CD4-positive, alpha-beta T cell (primary cell): ENCODE measurements around the gene EIF4A3. TPM values are rescaled to one million over a fixed set of nuclear protein-coding genes. Genes with fewer than 3 reads are reported as not detected.

Source experiments
- ATAC-seq: fragments of 200-7000 bp; cut with Tn5 transposase; one replicate; pipeline ENCODE4 v1.10.0; 2022; ENCODE audit warnings: mild to moderate bottlenecking; ENCODE audit not compliant: poor library complexity
- CTCF ChIA-PET: fragments of 350-600 bp; sonication (Branson Sonifier 250); formaldehyde crosslinking; loops from one replicate; lab custom pipeline; 2021; ENCODE audit warnings: antibody characterized with exemption, inconsistent platforms; lab: Charles Lee
- POLR2A ChIA-PET: fragments of 350-600 bp; sonication (Branson Sonifier 250); formaldehyde crosslinking; loops from one replicate; lab custom pipeline; 2021; ENCODE audit warnings: antibody characterized with exemption, inconsistent platforms; lab: Charles Lee
- DNase-seq, 14 experiments: peaks; one replicate each; pipeline ENCODE4 v3.0.0-alpha.2; 2013 to 2020; ENCODE audit warnings: mixed read lengths in 2 of 14
- H3K27ac ChIP-seq, 2 donors: one replicate each; pipeline versions ENCODE4 v1.5.1 to v1.7.0; 2013; ENCODE audit warnings: low read length in 2 of 2, low read depth in 1 of 2, mild to moderate bottlenecking in 1 of 2
- H3K27me3 ChIP-seq, 2 experiments: 1 replicate in 1 of 2; 2 replicates in 1 of 2; pipeline versions ENCODE4 v1.6.1 to v1.7.0; 2013; ENCODE audit warnings: low read length in 2 of 2, control low read depth in 1 of 2, mild to moderate bottlenecking in 1 of 2, moderate library complexity in 1 of 2; ENCODE audit not compliant: insufficient read depth in 2 of 2, control insufficient read depth in 1 of 2
- H3K36me3 ChIP-seq: one replicate; pipeline ENCODE4 v1.6.1; 2013; ENCODE audit warnings: low read length, control low read depth; ENCODE audit not compliant: insufficient read depth
- H3K4me1 ChIP-seq: one replicate; pipeline ENCODE4 v1.6.1; 2013; ENCODE audit warnings: low read length, control low read depth; ENCODE audit not compliant: insufficient read depth
- H3K4me3 ChIP-seq: one replicate; pipeline ENCODE4 v1.5.1; 2013; ENCODE audit warnings: mild to moderate bottlenecking, low read length, moderate library complexity
- H3K9me3 ChIP-seq, 2 experiments: 1 replicate in 1 of 2; 2 replicates in 1 of 2; pipeline versions ENCODE4 v1.6.1 to v1.7.0; 2013; ENCODE audit warnings: low read length in 2 of 2, mild to moderate bottlenecking in 2 of 2, control low read depth in 1 of 2, moderate library complexity in 1 of 2; ENCODE audit not compliant: control insufficient read depth in 1 of 2, insufficient read depth in 1 of 2
- H3K27ac Mint-ChIP-seq: one replicate; pipeline ENCODE4 v1.8.0; 2020; ENCODE audit warnings: mixed read lengths
- H3K27me3 Mint-ChIP-seq: one replicate; pipeline ENCODE4 v1.8.0; 2021; ENCODE audit warnings: mixed read lengths
- H3K36me3 Mint-ChIP-seq: one replicate; pipeline ENCODE4 v1.8.0; 2021; ENCODE audit warnings: low read depth, mixed read lengths
- H3K4me1 Mint-ChIP-seq: one replicate; pipeline ENCODE4 v1.8.0; 2021; ENCODE audit warnings: low read depth, mixed read lengths
- H3K4me3 Mint-ChIP-seq: one replicate; pipeline ENCODE4 v1.8.0; 2020; ENCODE audit warnings: mild to moderate bottlenecking, mixed read lengths
- H3K9me3 Mint-ChIP-seq: one replicate; pipeline ENCODE4 v1.8.0; 2020; ENCODE audit warnings: mixed read lengths
- intact Hi-C, 2 experiments: fragments of 100-400 bp; cut with DNase I in 1 of 2; cut with micrococcal nuclease in 1 of 2; formaldehyde crosslinking; loops; one replicate each; pipeline versions ENCODE4 v1.15.1 to v1.9.0; 2023 to 2025; cut with DNase I, micrococcal nuclease
- total RNA-seq, 174 experiments: library from RNA in 2 of 174; stranded (reverse) in 2 of 174; gene quantifications; one replicate each; pipeline ENCODE4 v1.2.3 and lab custom pipeline; 2021 to 2026
- TF ChIP-seq, protein P1 (sequence below): fragments of 200-600 bp; IDR thresholded peaks from one replicate; pipeline ENCODE4 v1.8.0; 2022; ENCODE audit warnings: antibody characterized with exemption, mild to moderate bottlenecking

The EIF4A3 gene
- total RNA-seq, 2 experiments from 2014 or later: 79.6 to 79.7 TPM

DNA sequence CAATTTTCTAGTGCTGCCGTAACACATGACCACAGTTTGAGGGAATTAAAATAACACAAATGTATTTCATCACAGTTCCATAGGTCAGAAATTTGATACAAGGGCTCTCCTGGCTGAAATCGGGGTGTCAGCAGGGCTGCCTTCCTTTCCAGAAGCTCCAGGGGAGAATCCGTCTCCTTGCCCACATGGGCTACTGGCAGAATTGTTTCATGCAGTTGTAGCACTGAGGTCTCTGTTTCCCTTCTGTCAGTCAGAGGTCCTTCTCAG lies 20.5 kb downstream of the EIF4A3 start:
- ATAC-seq (no peak), DNase-seq (no peak)
- ChIA-PET CTCF (no interaction called here), POLR2A (no interaction called here)
- Mint-ChIP-seq H3K27me3 (peaks cover 28% of the 10 kb centered on the region), H3K27ac (no peak overlapping the region), H3K9me3 (no peaks in the 10 kb centered on the region), H3K4me1 (no peaks in the 10 kb centered on the region), H3K4me3 (no peak overlapping the region), H3K36me3 (no peaks in the 10 kb centered on the region)
- peaks cover 2 to 6% of the 10 kb centered on the region in 2 experiments for H3K27me3 ChIP-seq
- no peaks in the 10 kb centered on the region for H3K4me1 ChIP-seq
- TF ChIP-seq, protein P1, sequence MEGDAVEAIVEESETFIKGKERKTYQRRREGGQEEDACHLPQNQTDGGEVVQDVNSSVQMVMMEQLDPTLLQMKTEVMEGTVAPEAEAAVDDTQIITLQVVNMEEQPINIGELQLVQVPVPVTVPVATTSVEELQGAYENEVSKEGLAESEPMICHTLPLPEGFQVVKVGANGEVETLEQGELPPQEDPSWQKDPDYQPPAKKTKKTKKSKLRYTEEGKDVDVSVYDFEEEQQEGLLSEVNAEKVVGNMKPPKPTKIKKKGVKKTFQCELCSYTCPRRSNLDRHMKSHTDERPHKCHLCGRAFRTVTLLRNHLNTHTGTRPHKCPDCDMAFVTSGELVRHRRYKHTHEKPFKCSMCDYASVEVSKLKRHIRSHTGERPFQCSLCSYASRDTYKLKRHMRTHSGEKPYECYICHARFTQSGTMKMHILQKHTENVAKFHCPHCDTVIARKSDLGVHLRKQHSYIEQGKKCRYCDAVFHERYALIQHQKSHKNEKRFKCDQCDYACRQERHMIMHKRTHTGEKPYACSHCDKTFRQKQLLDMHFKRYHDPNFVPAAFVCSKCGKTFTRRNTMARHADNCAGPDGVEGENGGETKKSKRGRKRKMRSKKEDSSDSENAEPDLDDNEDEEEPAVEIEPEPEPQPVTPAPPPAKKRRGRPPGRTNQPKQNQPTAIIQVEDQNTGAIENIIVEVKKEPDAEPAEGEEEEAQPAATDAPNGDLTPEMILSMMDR: no peak
- intact Hi-C loops: no loop called here
- H3K9me3 ChIP-seq: no peaks in the 10 kb centered on the region
- H3K4me3 ChIP-seq: no peak overlapping the region
- no peak overlapping the region for H3K27ac ChIP-seq
- no peaks in the 10 kb centered on the region for H3K36me3 ChIP-seq

DNA sequence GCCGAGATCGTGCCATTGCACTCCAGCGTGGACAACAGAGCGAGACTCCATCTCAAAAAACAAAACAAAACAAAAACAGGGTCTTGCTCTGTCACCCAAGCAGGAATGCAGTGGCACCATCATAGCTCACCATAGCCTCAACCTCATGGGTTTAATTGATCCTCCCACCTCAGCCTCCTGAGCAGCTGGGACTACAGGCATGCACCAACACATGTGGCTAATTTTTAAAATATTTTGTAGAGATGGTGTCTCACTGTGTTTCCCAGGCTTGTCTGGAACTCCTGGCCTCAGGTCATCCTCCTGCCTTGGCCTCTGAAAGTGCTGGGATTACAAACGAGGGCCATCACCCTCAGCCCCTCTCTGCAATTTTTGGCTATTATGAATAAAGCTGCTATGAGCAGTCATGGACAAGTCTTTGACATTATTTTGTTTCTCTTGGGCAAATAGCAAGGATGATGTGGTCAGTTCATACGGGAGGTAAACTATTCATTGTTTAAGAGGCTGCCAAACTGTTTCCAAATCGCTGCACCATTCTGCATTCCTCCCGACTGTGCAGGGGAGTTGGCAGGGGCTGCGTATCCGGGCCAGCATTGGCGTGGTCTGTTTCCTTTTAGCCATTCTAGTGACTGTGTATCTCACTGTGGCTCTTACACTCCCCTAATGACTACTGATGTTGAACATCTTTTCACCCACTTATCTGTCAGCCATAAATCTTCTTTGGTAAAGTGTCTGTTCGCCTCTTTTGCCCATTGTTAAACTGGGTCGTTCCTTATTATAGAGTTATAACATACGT lies 21.1 kb downstream of the EIF4A3 start:
- Mint-ChIP-seq H3K27me3 (peaks cover 28% of the 10 kb centered on the region), H3K9me3 (no peaks in the 10 kb centered on the region), H3K36me3 (no peaks in the 10 kb centered on the region), H3K4me3 (no peak overlapping the region), H3K4me1 (no peaks in the 10 kb centered on the region), H3K27ac (no peak overlapping the region)
- Histone ChIP-seq H3K27me3 (peaks cover 2 to 6% of the 10 kb centered on the region in 2 experiments), H3K27ac (no peak overlapping the region), H3K9me3 (no peaks in the 10 kb centered on the region), H3K36me3 (no peaks in the 10 kb centered on the region), H3K4me1 (no peaks in the 10 kb centered on the region), H3K4me3 (no peak overlapping the region)
- CTCF ChIA-PET: no interaction called here
- TF ChIP-seq, protein P1: no peak
- POLR2A ChIA-PET: no interaction called here
- intact Hi-C loops: no loop called here
- ATAC-seq (no peak), DNase-seq (no peak)

DNA sequence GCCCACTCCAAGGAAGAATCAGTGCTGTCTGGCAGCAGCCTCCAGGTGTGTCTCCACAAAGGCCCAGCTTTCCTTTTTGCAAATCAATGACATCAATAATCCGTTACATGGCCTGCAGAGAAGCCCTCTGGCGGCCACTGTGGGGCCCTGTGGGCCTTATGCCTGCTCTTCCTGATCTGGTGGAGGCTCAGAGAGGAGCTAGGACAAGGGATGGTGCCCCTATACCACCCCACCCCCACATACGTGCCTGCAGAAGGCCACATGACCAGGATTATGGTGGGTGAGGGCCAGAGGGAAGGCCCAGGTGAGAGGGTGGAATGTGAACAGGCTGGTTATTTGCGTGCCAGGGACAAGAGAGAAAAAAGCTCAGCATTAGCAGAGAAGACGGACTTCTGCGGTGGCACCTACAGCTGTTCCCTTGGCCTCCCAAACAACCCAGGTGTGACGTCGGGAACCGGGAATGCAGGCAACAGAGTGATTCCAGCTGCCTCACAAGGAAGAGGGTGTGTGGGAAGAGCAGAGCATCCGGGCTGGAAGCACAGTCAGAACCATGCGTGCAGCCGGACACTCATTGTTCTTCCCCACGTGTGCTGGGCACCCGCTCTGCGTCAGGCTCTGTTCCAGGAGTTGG lies 22.5 kb downstream of the EIF4A3 start:
- no peaks in the 10 kb centered on the region for H3K4me1 ChIP-seq
- TF ChIP-seq, protein P1: no peak
- Mint-ChIP-seq H3K4me3 (no peak overlapping the region), H3K36me3 (no peaks in the 10 kb centered on the region), H3K27me3 (peaks cover 28% of the 10 kb centered on the region), H3K27ac (no peak overlapping the region), H3K9me3 (no peaks in the 10 kb centered on the region), H3K4me1 (no peaks in the 10 kb centered on the region)
- H3K27me3 ChIP-seq: peaks cover 2 to 6% of the 10 kb centered on the region in 2 experiments
- no peaks in the 10 kb centered on the region for H3K9me3 ChIP-seq
- no peak overlapping the region for H3K4me3 ChIP-seq
- POLR2A ChIA-PET: no interaction called here
- no peak overlapping the region for H3K27ac ChIP-seq
- intact Hi-C loops: no loop called here
- ATAC-seq (no peak), DNase-seq (no peak)
- CTCF ChIA-PET: interaction anchor here (0.7 to 1.2 kb wide), 2 partner anchors 21 to 23 kb away, joined by 3 read pairs; partner anchors contain the start of gene GAA
- no peaks in the 10 kb centered on the region for H3K36me3 ChIP-seq
